Spinal cord (tissue), 10 donors: ENCODE data around the gene IKZF2. TPM values are rescaled to one million over a fixed set of nuclear protein-coding genes. Genes with fewer than 3 reads are reported as not detected.

Experiments used
- DNase-seq, 6 donors: peaks; one replicate each; pipeline versions ENCODE4 v3.0.0 to v3.0.0-alpha.2; 2013 to 2015; ENCODE audit warnings: low spot score in 6 of 6, low read depth in 4 of 6
- H3K27ac ChIP-seq: one replicate; pipeline ENCODE4 v1.5.1; 2013; ENCODE audit warnings: low read depth, low read length, control low read depth
- H3K27me3 ChIP-seq: one replicate; pipeline ENCODE4 v1.6.1; 2013; ENCODE audit warnings: low read length; ENCODE audit not compliant: control insufficient read depth, insufficient read depth
- H3K36me3 ChIP-seq: one replicate; pipeline ENCODE4 v1.6.1; 2013; ENCODE audit warnings: low read length; ENCODE audit not compliant: control insufficient read depth, insufficient read depth
- H3K4me1 ChIP-seq: one replicate; pipeline ENCODE4 v1.6.1; 2013; ENCODE audit warnings: low read length; ENCODE audit not compliant: control insufficient read depth, insufficient read depth
- H3K4me3 ChIP-seq: one replicate; pipeline ENCODE4 v1.5.1; 2013; ENCODE audit warnings: low read depth, low read length, control low read depth
- H3K9me3 ChIP-seq: one replicate; pipeline ENCODE4 v1.6.1; 2013; ENCODE audit warnings: low read length; ENCODE audit not compliant: control insufficient read depth, insufficient read depth
- WGBS: methylation state at CpG from one replicate; pipeline ENCODE4 v1.1.5; 2013; ENCODE audit warnings: missing lambda C conversion rate; ENCODE audit not compliant: insufficient coverage; 5-methylcytosine and 5-hydroxymethylcytosine counted together
- polyA plus RNA-seq, 2 donors: library from polyadenylated mRNA; unstranded; fragments of 120-200 nt; gene quantifications; one replicate each; pipeline ENCODE4 v1.2.1, GENCODE V29; 2013; ENCODE audit not compliant: insufficient read length in 2 of 2
- total RNA-seq, 2 donors: library from RNA; depleted of rRNA in 1 of 2; stranded (reverse); fragments of 120-200 nt in 1 of 2; fragments of >200 nt in 1 of 2; gene quantifications; one replicate each; pipeline versions ENCODE4 v1.2.3 to v1.2.4, GENCODE V29; 2013 to 2014
- donor health status: healthy.

The IKZF2 gene
- total and polyA plus RNA-seq, 4 donors = 5.1 to 18.5 (median 12.2) TPM

DNA sequence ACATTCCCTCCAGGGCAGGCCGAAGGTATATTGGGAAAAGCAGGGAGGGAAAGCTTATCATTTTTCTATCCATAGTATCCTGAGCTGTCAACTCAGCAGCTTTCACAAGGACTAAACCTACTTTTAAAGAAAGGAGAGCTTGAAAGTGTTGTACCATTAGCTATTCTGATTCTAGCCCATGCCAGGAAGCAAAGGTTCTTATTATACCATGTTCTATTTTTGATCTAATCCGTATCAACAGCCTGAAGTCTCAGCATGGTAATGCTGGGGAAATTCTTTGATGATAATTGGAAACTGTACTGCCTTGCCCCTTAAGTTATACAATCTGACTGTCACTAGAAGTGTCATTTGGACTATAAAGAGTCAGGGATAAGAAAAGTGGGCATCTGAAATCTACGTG, 193.3 kb downstream of the IKZF2 start:
- Histone ChIP-seq H3K27ac (no peak overlapping the region), H3K4me1 (no peaks in the 10 kb centered on the region), H3K27me3 (no peaks in the 10 kb centered on the region), H3K36me3 (no peaks in the 10 kb centered on the region), H3K9me3 (no peaks in the 10 kb centered on the region), H3K4me3 (no peak overlapping the region)
- WGBS = 100% methylated on average over 1 of the region's 3 CpGs
- no peak for DNase-seq

DNA sequence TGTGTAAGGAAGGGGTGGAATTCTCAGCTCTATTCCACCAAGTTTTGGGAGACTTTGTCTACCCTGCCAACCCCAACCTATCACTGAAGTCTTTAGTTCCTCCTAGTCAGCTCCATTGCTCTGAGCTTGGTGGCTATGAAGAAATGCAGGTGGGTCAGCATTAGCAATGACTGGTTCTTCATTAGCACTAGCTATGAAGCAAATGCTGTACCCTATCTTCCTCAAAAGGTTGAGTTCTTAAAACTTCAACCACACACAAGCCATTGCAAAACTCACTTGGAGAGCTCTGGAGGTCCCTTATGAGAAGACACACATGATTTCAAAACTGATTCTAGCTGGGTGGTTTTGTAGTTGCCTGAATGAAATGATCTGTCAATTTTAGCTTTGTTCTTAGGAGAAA, 193.8 kb downstream of the IKZF2 start:
- no peaks in the 10 kb centered on the region for H3K4me1 ChIP-seq
- no peaks in the 10 kb centered on the region for H3K27me3 ChIP-seq
- H3K36me3 ChIP-seq = no peaks in the 10 kb centered on the region
- H3K4me3 ChIP-seq = no peak overlapping the region
- no peak for DNase-seq
- no peaks in the 10 kb centered on the region for H3K9me3 ChIP-seq
- H3K27ac ChIP-seq = no peak overlapping the region

DNA sequence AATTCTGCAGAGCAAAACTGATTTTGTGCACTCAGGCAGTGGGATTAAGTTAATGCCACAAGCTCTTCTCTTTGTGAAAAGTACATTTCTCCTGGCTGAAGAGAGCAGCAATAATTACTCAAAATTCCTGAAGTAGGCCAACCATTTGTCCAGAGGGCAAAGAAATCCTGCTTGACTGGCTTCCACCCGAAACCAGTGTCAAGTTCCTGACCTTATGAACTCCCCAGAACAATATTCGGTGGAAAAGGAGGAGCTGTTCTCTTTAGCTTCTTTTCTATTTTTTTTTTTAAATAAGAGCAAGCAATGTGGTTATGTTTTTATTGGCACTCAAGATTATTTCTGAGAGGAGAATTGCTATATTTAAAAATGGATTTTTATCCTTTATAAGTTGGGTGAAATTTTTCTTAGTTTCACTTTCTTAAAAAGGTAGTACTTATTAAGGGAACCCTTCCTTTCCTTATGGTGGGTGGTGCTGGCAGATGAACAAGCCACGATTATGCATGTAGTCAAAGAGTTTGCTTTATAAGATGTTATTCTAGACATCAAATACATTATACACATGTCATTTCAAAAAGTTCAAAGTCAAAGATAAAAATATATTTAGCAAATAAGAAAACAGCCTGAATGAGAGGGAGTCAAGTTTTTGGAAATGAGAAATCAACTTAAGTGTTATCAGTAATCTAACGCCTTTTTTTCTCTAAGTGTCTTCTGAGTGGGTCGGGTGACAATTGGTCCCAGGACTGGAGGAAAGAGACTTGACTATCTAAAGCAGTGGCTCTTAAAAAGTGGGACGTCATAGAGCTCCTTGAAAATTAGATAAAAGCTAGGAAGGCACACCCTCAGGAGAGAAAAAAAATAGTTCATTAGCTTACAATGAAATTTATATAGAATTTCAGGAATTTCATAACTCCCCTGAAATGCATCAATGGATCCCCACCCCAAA, 194.5 kb downstream of the IKZF2 start:
- no peaks in the 10 kb centered on the region for H3K9me3 ChIP-seq
- no peaks in the 10 kb centered on the region for H3K27me3 ChIP-seq
- WGBS = 94% methylated on average over 2 of the region's 6 CpGs
- no peaks in the 10 kb centered on the region for H3K36me3 ChIP-seq
- no peak overlapping the region for H3K4me3 ChIP-seq
- no peaks in the 10 kb centered on the region for H3K4me1 ChIP-seq
- H3K27ac ChIP-seq = no peak overlapping the region
- DNase-seq = no peak

DNA sequence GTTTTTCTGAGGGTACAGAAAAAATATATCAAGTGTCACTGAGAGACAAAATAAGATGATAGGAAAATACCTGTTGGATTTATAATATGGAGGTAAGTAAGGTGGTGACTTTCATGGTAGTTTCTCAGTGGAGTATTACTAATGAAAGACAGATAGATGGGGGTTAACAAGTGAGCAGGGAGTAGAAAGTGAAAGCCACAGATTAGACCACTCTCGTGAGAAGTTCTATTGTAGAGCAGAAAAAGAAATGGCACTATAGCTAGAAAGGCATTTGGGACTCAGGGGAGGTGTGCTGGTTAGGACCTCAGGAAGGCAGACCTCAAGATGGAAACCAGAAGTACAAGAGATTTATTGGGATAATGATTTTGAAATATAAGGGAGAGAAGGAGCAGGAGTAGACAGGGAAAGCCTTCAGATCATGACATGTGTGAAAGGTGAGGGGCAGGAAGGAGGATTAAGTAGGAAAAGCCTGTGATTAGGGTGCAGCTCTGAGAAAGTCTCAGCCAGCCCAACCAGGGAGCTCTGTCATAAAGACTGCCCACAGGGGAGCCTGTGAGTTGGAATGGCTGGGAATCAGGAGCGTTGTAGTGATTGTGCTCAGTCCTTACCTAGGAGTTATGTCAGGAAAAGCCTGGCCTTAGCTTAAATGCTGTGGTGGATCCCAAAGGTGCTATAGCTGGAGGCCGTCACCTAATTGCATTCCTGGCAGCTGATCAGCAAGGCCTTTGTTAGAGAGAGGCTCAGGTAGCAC, 198.1 kb downstream of the IKZF2 start:
- 46% methylated on average over 3 of the region's 3 CpGs for WGBS
- no peaks in the 10 kb centered on the region for H3K9me3 ChIP-seq
- no peaks in the 10 kb centered on the region for H3K36me3 ChIP-seq
- no peaks in the 10 kb centered on the region for H3K4me1 ChIP-seq
- no peak overlapping the region for H3K27ac ChIP-seq
- DNase-seq = no peak
- no peak overlapping the region for H3K4me3 ChIP-seq
- no peaks in the 10 kb centered on the region for H3K27me3 ChIP-seq

DNA sequence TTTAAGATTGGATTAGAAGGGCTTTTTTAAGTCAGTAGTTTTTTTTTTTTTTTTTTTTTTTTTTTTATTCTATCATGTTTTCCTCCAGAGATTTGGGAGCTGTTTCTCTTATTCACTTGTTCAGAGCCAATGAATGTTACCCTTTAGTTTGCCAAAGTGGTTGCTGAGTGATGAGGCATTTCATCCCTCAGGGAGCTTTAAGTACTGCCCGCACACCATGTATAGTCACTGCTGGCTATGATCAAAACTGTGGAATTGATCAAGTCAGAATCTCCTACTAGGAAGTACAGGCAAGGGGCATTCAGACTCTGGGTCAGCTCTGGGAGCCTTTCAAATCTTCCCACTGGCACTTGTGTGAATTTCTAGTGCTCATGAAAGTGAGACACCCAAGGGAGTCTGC, 201.6 kb downstream of the IKZF2 start:
- WGBS = no CpG with 5 or more reads among the region's 1 CpG

More for the DNA sequence above, 201.6 kb downstream of the IKZF2 start:
- no peaks in the 10 kb centered on the region for H3K9me3 ChIP-seq
- no peaks in the 10 kb centered on the region for H3K4me1 ChIP-seq
- no peaks in the 10 kb centered on the region for H3K27me3 ChIP-seq
- no peak overlapping the region for H3K27ac ChIP-seq
- H3K36me3 ChIP-seq = no peaks in the 10 kb centered on the region
- peak in 1 of 6 donors; percentile 8 for DNase-seq
- H3K4me3 ChIP-seq = no peak overlapping the region

Other genes with a start within 250 kb of the IKZF2 start
- gene SPAG16, start 132.9 kb upstream of the IKZF2 start, total RNA-seq = 10 to 100 TPM; 70.3 to 86.2 TPM
- gene SPAG16, start 132.9 kb upstream of the IKZF2 start, polyA plus RNA-seq = 10 to 100 TPM; 47.4 to 78.2 TPM